Spleen (tissue), 11 donors: ENCODE data around the gene ART1. TPM values are rescaled to one million over a fixed set of nuclear protein-coding genes. Genes with fewer than 3 reads are reported as not detected.
A peak's percentile ranks its signal among the peaks of the same experiment; 100 is the strongest.

Experiments
- DNase-seq: peaks from one replicate; pipeline ENCODE4 v3.0.0-alpha.2; 2020
- H3K27ac ChIP-seq, 8 donors: fragments of 200-600 bp; sonication (generic) in 7 of 8; 1 replicate in 4 of 8; 2 replicates in 4 of 8; pipeline versions ENCODE4 v1.5.0 to v1.8.0; 2016 to 2021; ENCODE audit warnings: inconsistent platforms in 4 of 8, mild to moderate bottlenecking in 4 of 8, moderate library complexity in 1 of 8
- H3K27me3 ChIP-seq, 7 donors: fragments of 200-600 bp; sonication (generic) in 6 of 7; replicated peaks in 1 of 7; 1 replicate in 4 of 7; 2 replicates in 3 of 7; pipeline versions ENCODE4 v1.5.0 to v1.8.0; 2016 to 2021; ENCODE audit warnings: inconsistent platforms in 3 of 7, mild to moderate bottlenecking in 1 of 7
- H3K36me3 ChIP-seq, 6 donors: fragments of 200-600 bp; sonication (generic) in 5 of 6; 1 replicate in 4 of 6; 2 replicates in 2 of 6; pipeline versions ENCODE4 v1.5.0 to v1.8.0; 2016 to 2021; ENCODE audit warnings: inconsistent platforms in 2 of 6
- H3K4me1 ChIP-seq, 6 donors: fragments of 200-600 bp; sonication (generic) in 5 of 6; 1 replicate in 3 of 6; 2 replicates in 3 of 6; pipeline versions ENCODE4 v1.5.0 to v1.8.0; 2016 to 2021; ENCODE audit warnings: inconsistent platforms in 3 of 6
- H3K4me3 ChIP-seq, 8 donors: fragments of 200-600 bp; sonication (generic) in 7 of 8; 1 replicate in 4 of 8; 2 replicates in 4 of 8; pipeline versions ENCODE4 v1.5.0 to v1.8.0; 2016 to 2021; ENCODE audit warnings: inconsistent platforms in 4 of 8, mild to moderate bottlenecking in 4 of 8, moderate library complexity in 2 of 8
- H3K9me3 ChIP-seq, 8 donors: fragments of 200-600 bp; sonication (generic) in 7 of 8; 1 replicate in 4 of 8; 2 replicates in 4 of 8; pipeline versions ENCODE4 v1.5.0 to v1.8.0; 2016 to 2021; ENCODE audit warnings: inconsistent platforms in 4 of 8
- CTCF ChIP-seq, 11 experiments: fragments of 200-600 bp in 7 of 11; fragments of 450-650 bp in 4 of 11; sonication (generic) in 4 of 11; IDR thresholded peaks in 8 of 11; conservative IDR thresholded peaks in 3 of 11; 1 replicate in 7 of 11; 2 replicates in 4 of 11; pipeline versions ENCODE4 v1.4.0 to v1.8.0; 2016 to 2021; ENCODE audit warnings: antibody characterized with exemption in 11 of 11, inconsistent platforms in 4 of 11, mild to moderate bottlenecking in 1 of 11
- POLR2A ChIP-seq, 3 donors: fragments of 450-650 bp; IDR thresholded peaks; one replicate each; pipeline ENCODE4 v1.5.1; 2017; ENCODE audit warnings: antibody characterized with exemption in 3 of 3, mild to moderate bottlenecking in 1 of 3
- POLR2AphosphoS5 ChIP-seq, 3 donors: sonication (generic); formaldehyde crosslinking; IDR thresholded peaks; one replicate each; pipeline ENCODE4 v1.5.1; 2017; ENCODE audit warnings: antibody characterized with exemption in 3 of 3
- WGBS, 5 donors: extraction: QIAGEN DNeasy Blood & Tissue Kit in 3 of 5; methylation state at CpG; one replicate each; pipeline versions ENCODE4 v1.1.5 to v1.1.7; 2013 to 2018; 5-methylcytosine and 5-hydroxymethylcytosine counted together
- intact Hi-C: fragments of 100-400 bp; cut with DNase I; formaldehyde crosslinking; loops from one replicate; pipeline ENCODE4 v1.15.0; 2023; ENCODE audit warnings: low total_unique reads
- polyA plus RNA-seq, 3 donors: library from polyadenylated mRNA; stranded (reverse); fragments of 200-250 nt; gene quantifications; one replicate each; pipeline ENCODE4 v1.2.1, GENCODE V29; 2013
- total RNA-seq, 7 donors: library from RNA; depleted of rRNA in 3 of 7; stranded (reverse); fragments of >200 nt in 3 of 7; fragmentation: NEBNext Ultra II Directional in 4 of 7; extraction: Animal tissue kit (Norgen Biotek cat#: 25700) in 4 of 7; gene quantifications; one replicate each; pipeline versions ENCODE4 v1.1.0 to v1.2.1, GENCODE V29; 2016 to 2021
- donor health status: healthy with polysubstance abuse.
- donor health status: DM: no; HTN: no; CAD: no; lungs with moderate emphysema.
- donor health status: DM: no; HTN: no; CAD: no.
- donor health status: Bipolar disorder and iron deficiency.
- donor health status: healthy.
- donor health status: DM: no; HTN: no; CAD: no.
- donor health status: DM: yes; HTN: yes; CAD: no.

The ART1 gene
- total and polyA plus RNA-seq, 10 donors, result not detected

GRCh38 chr11:3617990-3618389 lies 26.9 kb upstream of the ART1 start:
- H3K9me3 ChIP-seq, result no peaks in the 10 kb centered on the region
- H3K4me1 ChIP-seq, result peaks cover 0 to 16% (median 4%) of the 10 kb centered on the region in 6 donors
- H3K4me3 ChIP-seq, result no peak overlapping the region
- no peak overlapping the region for H3K27ac ChIP-seq
- H3K36me3 ChIP-seq, result no peaks in the 10 kb centered on the region
- H3K27me3 ChIP-seq, result no peaks in the 10 kb centered on the region
- WGBS, 5 donors, result 81 to 90% (median 85%) methylated on average over 8 of the region's 8 CpGs
- peak; percentile 36 for DNase-seq
- intact Hi-C loops, result no loop called here
- TF ChIP-seq POLR2A (IDR thresholded peaks at IDR 0.05) (no peak), POLR2AphosphoS5 (IDR thresholded peaks at IDR 0.05) (no peak), CTCF (IDR thresholded peaks at IDR 0.05 in 8 of 11, conservative IDR thresholded peaks at IDR 0.05 in 3 of 11) (no peak)

- TF ChIP-seq CTCF (IDR thresholded peaks at IDR 0.05 in 8 of 11, conservative IDR thresholded peaks at IDR 0.05 in 3 of 11), result no peak
- no peak for TF ChIP-seq POLR2AphosphoS5 (IDR thresholded peaks at IDR 0.05)
- no peak for TF ChIP-seq POLR2A (IDR thresholded peaks at IDR 0.05)
- Histone ChIP-seq H3K27ac (no peak overlapping the region), H3K27me3 (no peaks in the 10 kb centered on the region), H3K4me3 (no peak overlapping the region), H3K36me3 (no peaks in the 10 kb centered on the region), H3K4me1 (peaks cover 0 to 7% (median 0%) of the 10 kb centered on the region in 6 donors), H3K9me3 (no peaks in the 10 kb centered on the region)
- intact Hi-C loops, result no loop called here
- peak; percentile 54 for DNase-seq
- WGBS, 5 donors, result 55 to 77% (median 68%) methylated on average over 4 of the region's 4 CpGs
Observed at GRCh38 chr11:3622521-3622920, 22.4 kb upstream of the ART1 start.

GRCh38 chr11:3623121-3623520 lies 21.8 kb upstream of the ART1 start:
- Histone ChIP-seq H3K4me3 (no peak overlapping the region), H3K4me1 (peaks cover 0 to 7% (median 0%) of the 10 kb centered on the region in 6 donors), H3K9me3 (no peaks in the 10 kb centered on the region), H3K27ac (no peak overlapping the region), H3K36me3 (no peaks in the 10 kb centered on the region), H3K27me3 (no peaks in the 10 kb centered on the region)
- 81 to 95% (median 89%) methylated on average over 5 of the region's 5 CpGs for WGBS, 5 donors
- intact Hi-C loops, result no loop called here
- TF ChIP-seq CTCF (IDR thresholded peaks at IDR 0.05 in 8 of 11, conservative IDR thresholded peaks at IDR 0.05 in 3 of 11) (no peak), POLR2AphosphoS5 (IDR thresholded peaks at IDR 0.05) (no peak), POLR2A (IDR thresholded peaks at IDR 0.05) (no peak)
- peak; percentile 29 for DNase-seq

DNA sequence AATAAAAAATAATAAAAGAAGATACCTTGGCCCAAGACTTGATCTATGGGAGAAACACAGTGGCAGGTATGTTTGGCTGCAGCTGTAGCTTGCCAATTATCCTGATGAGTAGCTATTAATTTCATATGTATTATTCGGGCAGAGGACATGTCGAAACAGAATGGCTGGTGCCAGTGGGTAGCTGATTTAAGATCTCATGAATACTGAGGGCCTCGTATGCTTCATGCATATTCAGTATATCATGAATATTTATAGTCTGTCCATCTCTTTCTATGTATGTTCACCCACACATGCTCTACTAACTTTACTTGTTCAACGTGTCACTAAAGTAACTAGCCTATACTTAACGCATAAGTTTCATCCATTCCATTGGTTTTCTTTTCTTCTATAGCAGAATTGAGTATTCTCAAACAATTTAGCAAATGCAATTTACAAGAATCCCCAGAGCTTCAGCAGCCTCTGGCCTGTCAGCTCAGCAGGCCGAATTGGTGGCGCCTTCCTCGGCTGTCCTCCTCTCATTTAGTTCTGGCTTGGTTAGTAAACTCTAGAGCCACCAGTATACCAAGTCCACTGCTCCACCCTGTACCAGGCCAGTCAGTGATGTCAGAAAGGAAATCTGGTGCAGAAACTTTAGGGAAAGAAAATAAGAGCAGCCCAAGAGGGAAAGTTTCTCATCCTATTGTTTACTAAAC lies 21.0 kb upstream of the ART1 start:
- WGBS, 5 donors, result 55 to 75% (median 62%) methylated on average over 8 of the region's 8 CpGs
- H3K27me3 ChIP-seq, result no peaks in the 10 kb centered on the region
- DNase-seq, result peak; percentile 6
- TF ChIP-seq POLR2AphosphoS5 (IDR thresholded peaks at IDR 0.05) (no peak), CTCF (IDR thresholded peaks at IDR 0.05 in 8 of 11, conservative IDR thresholded peaks at IDR 0.05 in 3 of 11) (no peak), POLR2A (IDR thresholded peaks at IDR 0.05) (no peak)
- H3K4me3 ChIP-seq, result no peak overlapping the region
- no peaks in the 10 kb centered on the region for H3K36me3 ChIP-seq
- H3K4me1 ChIP-seq, result peaks cover 0 to 7% (median 0%) of the 10 kb centered on the region in 6 donors
- H3K27ac ChIP-seq, result no peak overlapping the region
- intact Hi-C loops, result no loop called here
- no peaks in the 10 kb centered on the region for H3K9me3 ChIP-seq
